K562 (cell line): ENCODE results near the gene ATAD3C. TPM values are rescaled to one million over a fixed set of nuclear protein-coding genes. Genes with fewer than 3 reads are reported as not detected.
A peak's percentile ranks its signal among the peaks of the same experiment; 100 is the strongest.

Source experiments
- CBFB ChIP-seq: sonication (generic); formaldehyde crosslinking; IDR thresholded peaks from 2 replicates; pipeline ENCODE4 v1.4.0; 2020; ENCODE audit warnings: mild to moderate bottlenecking, missing genetic modification reagents
- CSDE1 ChIP-seq, 2 experiments: fragments of 450-650 bp; IDR thresholded peaks; 2 replicates each; pipeline ENCODE4 v1.6.1; 2016; ENCODE audit warnings: mild to moderate bottlenecking in 1 of 2
- DNMT1 ChIP-seq: fragments of 450-650 bp; IDR thresholded peaks from 2 replicates; pipeline ENCODE4 v1.6.1; 2016; ENCODE audit warnings: antibody characterized with exemption, mild to moderate bottlenecking
- E2F6 ChIP-seq, 2 experiments: IDR thresholded peaks; 2 replicates each; pipeline ENCODE4 v1.6.1; 2011; ENCODE audit warnings: borderline replicate concordance in 1 of 2, control low read depth in 1 of 2, low read depth in 1 of 2, low read length in 1 of 2, mild to moderate bottlenecking in 1 of 2, mixed read lengths in 1 of 2, moderate library complexity in 1 of 2; ENCODE audit not compliant: insufficient read depth in 1 of 2, insufficient read length in 1 of 2, poor library complexity in 1 of 2, severe bottlenecking in 1 of 2; ENCODE audit errors: extremely low read depth in 1 of 2
- HBP1 ChIP-seq: fragments of 450-650 bp; formaldehyde crosslinking; IDR thresholded peaks from 2 replicates; pipeline ENCODE4 v1.4.0; 2022; ENCODE audit warnings: missing genetic modification characterization
- HIVEP1 ChIP-seq: fragments of 250-450 bp; sonication (Bioruptor Pico); IDR thresholded peaks from 2 replicates; pipeline ENCODE4 v1.4.0; 2020; ENCODE audit warnings: mild to moderate bottlenecking
- HNRNPK ChIP-seq: fragments of 200-400 bp; formaldehyde crosslinking; IDR thresholded peaks from one replicate; pipeline ENCODE4 v1.6.1; 2018; ENCODE audit warnings: mild to moderate bottlenecking, low read depth, low read length; ENCODE audit not compliant: poor library complexity, severe bottlenecking
- IFI16 ChIP-seq: fragments of 250-450 bp; sonication (Bioruptor Pico); IDR thresholded peaks from 2 replicates; pipeline ENCODE4 v2.1.2; 2022; ENCODE audit warnings: mild to moderate bottlenecking, inconsistent platforms
- PHF8 ChIP-seq: fragments of 200-600 bp; sonication (generic); IDR thresholded peaks from 2 replicates; pipeline ENCODE4 v1.6.1; 2012; ENCODE audit warnings: mixed run types, mild to moderate bottlenecking, inconsistent platforms, low read length, moderate library complexity, borderline replicate concordance
- PKNOX1 ChIP-seq: fragments of 450-650 bp; IDR thresholded peaks from 2 replicates; pipeline ENCODE4 v1.6.1; 2016
- RNF219 ChIP-seq: fragments of 250-450 bp; sonication (Bioruptor Pico); IDR thresholded peaks from 2 replicates; pipeline ENCODE4 v1.5.0; 2022; ENCODE audit warnings: mild to moderate bottlenecking
- SLC30A9 ChIP-seq: fragments of 250-450 bp; sonication (Bioruptor Pico); IDR thresholded peaks from 2 replicates; pipeline ENCODE4 v1.8.0; 2022; ENCODE audit warnings: mild to moderate bottlenecking, moderate library complexity
- SRSF9 ChIP-seq: fragments of 200-400 bp; formaldehyde crosslinking; IDR thresholded peaks from 2 replicates; pipeline ENCODE4 v1.6.1; 2017; ENCODE audit warnings: low read depth, low read length, borderline replicate concordance
- STAT5A ChIP-seq: IDR thresholded peaks from 2 replicates; pipeline ENCODE4 v1.6.1; 2012; ENCODE audit warnings: low read length, inconsistent platforms, borderline replicate concordance
- TAL1 ChIP-seq: fragments of 450-650 bp; IDR thresholded peaks from 2 replicates; pipeline ENCODE4 v1.6.1; 2016; ENCODE audit warnings: mild to moderate bottlenecking
- TFE3 ChIP-seq: fragments of 450-650 bp; formaldehyde crosslinking; IDR thresholded peaks from 2 replicates; pipeline ENCODE4 v1.4.0; 2020; ENCODE audit warnings: mild to moderate bottlenecking, mixed read lengths
- ZNF146 ChIP-seq: IDR thresholded peaks from one replicate; pipeline ENCODE4 v1.6.1; 2018; ENCODE audit warnings: missing compliant biosample characterization; ENCODE audit not compliant: unreplicated experiment
- ZNF507 ChIP-seq: conservative IDR thresholded peaks from 2 replicates; pipeline ENCODE4 v1.6.1; 2017; ENCODE audit warnings: missing genetic modification characterization, missing compliant biosample characterization
- ZNF655 ChIP-seq: fragments of 250-450 bp; sonication (Bioruptor Pico); IDR thresholded peaks from 2 replicates; pipeline ENCODE4 v1.5.0; 2021
- polyA plus RNA-seq, 8 experiments: library from polyadenylated mRNA; depleted of rRNA in 4 of 8; stranded (reverse) in 5 of 8; unstranded in 3 of 8; fragments of >200 nt; fragmentation: Nextera tagmentation in 2 of 8; fragmentation: Illumina TruSeq in 1 of 8; extraction: Ambion mirVana in 2 of 8; extraction: Trizol in 1 of 8; gene quantifications; 2 replicates each; pipeline versions ENCODE4 v1.2.1 to v1.2.3, GENCODE V29; 2011 to 2014; ENCODE audit warnings: inconsistent platforms in 1 of 8, missing spikeins in 1 of 8
- total RNA-seq, 7 experiments: library from RNA; depleted of rRNA in 6 of 7; stranded (reverse); fragments of >200 nt in 6 of 7; fragmentation: Illumina TruSeq in 2 of 7; extraction: Trizol in 2 of 7; gene quantifications; 2 replicates each; pipeline versions ENCODE4 v1.2.1 to v1.2.3, GENCODE V29; 2011 to 2021; ENCODE audit warnings: low replicate concordance in 1 of 7

Gene ATAD3C
- total and polyA plus RNA-seq, 9 of the 15 experiments (the other 6 are each of a cell fraction or from before 2014, with no cell fraction given): 0.03 to 0.18 TPM; not detected in 7

GRCh38 chr1:1511533-1512285 lies 62.2 kb downstream of the ATAD3C start, which contains the start of gene ATAD3A (continued):
- TF ChIP-seq ZNF655 (CRISPR knock-in tag) (no peak), E2F6 (IDR thresholded peaks at IDR 0.05; ENCODE audit: borderline replicate concordance in 1 of 2, extremely low read depth in 1 of 2, insufficient read depth in 1 of 2, insufficient read length in 1 of 2, low read depth in 1 of 2, low read length in 1 of 2, poor library complexity in 1 of 2, severe bottlenecking in 1 of 2) (peak; percentile 82 to 85), ZNF507 (no peak), SLC30A9 (CRISPR knock-in tag) (0 out of 2 replicates have a peak, but pooled peaks have one; percentile 10), HBP1 (CRISPR knock-in tag) (no peak), ZNF146 (CRISPR knock-in tag) (no peak), TFE3 (CRISPR knock-in tag) (no peak), DNMT1 (no peak), PHF8 (peak; percentile 92), HIVEP1 (CRISPR knock-in tag) (no peak), HNRNPK (no peak), CBFB (peak; percentile 96), CSDE1 (IDR thresholded peaks at IDR 0.05) (peak in 1 of 2 experiments; percentile 73; a peak in 2 of 4 replicates), PKNOX1 (no peak), RNF219 (CRISPR knock-in tag) (no peak), SRSF9 (no peak), TAL1 (no peak), STAT5A (no peak; the same call in 1 of the 2 replicates), IFI16 (no peak)
